ENCODE measurements around the gene NKAIN2.
"Not testable (repeated sequence)": the region's sequence is repeated elsewhere in the genome, so short reads cannot be mapped to it uniquely, and the experiment has no call there.

DNA sequence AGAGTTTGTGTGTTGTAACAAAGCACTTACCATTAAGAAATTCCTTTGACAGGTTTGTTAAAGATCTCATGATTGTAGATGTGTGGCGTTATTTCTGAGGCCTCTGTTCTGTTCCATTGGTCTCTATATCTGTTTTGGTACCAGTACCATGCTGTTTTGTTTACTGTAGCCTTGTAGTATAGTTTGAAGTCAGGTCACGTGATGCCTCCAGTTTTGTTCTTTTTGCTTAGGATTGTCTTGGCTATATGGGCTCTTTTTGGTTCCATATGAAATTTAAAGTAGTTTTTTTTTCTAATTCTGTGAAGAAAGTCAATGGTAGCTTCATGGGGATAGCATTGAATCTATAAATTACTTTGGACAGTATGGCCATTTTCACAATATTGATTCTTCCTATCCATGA is 660.9 kb downstream of the NKAIN2 start:
- not testable (repeated sequence) for TF ChIP-seq CTCF (conservative IDR thresholded peaks at IDR 0.05; ENCODE audit: low read depth, low read length); EZH2 (IDR thresholded peaks at IDR 0.05; ENCODE audit: borderline replicate concordance, low read depth, low read length, poor library complexity, severe bottlenecking)
